K562 (cell line): ENCODE measurements around the gene PLEKHH2. TPM values are rescaled to one million over a fixed set of nuclear protein-coding genes. Genes with fewer than 3 reads are reported as not detected.

ENCODE experiments used
- ATF2 ChIP-seq: sonication (generic); formaldehyde crosslinking; IDR thresholded peaks from 2 replicates; pipeline ENCODE4 v1.8.1; 2022; ENCODE audit warnings: missing genetic modification reagents
- CLOCK ChIP-seq: fragments of 250-450 bp; sonication (Bioruptor Pico); IDR thresholded peaks from 2 replicates; pipeline ENCODE4 v1.4.0; 2020; ENCODE audit warnings: mild to moderate bottlenecking, moderate library complexity, borderline replicate concordance
- E2F4 ChIP-seq: sonication (generic); formaldehyde crosslinking; IDR thresholded peaks from 2 replicates; pipeline ENCODE4 v1.8.0; 2022; ENCODE audit warnings: mild to moderate bottlenecking, low read depth, missing genetic modification reagents
- EHMT2 ChIP-seq: fragments of 450-650 bp; IDR thresholded peaks from 2 replicates; pipeline ENCODE4 v1.6.1; 2018; ENCODE audit warnings: antibody characterized with exemption
- GABPA ChIP-seq: fragments of 200-800 bp; sonication (Bioruptor generic); conservative IDR thresholded peaks from 2 replicates; pipeline ENCODE4 v1.6.1; 2016; ENCODE audit warnings: low read depth, missing genetic modification characterization, missing compliant biosample characterization
- HES1 ChIP-seq: fragments of 450-650 bp; IDR thresholded peaks from 2 replicates; pipeline ENCODE4 v1.6.1; 2016; ENCODE audit warnings: low read depth, mild to moderate bottlenecking, moderate library complexity
- HNRNPUL1 ChIP-seq: fragments of 200-400 bp; formaldehyde crosslinking; IDR thresholded peaks from 2 replicates; pipeline ENCODE4 v1.6.1; 2017; ENCODE audit warnings: low read length
- KHSRP ChIP-seq: fragments of 450-650 bp; IDR thresholded peaks from 2 replicates; pipeline ENCODE4 v1.6.1; 2017
- NKRF ChIP-seq: fragments of 450-650 bp; IDR thresholded peaks from 2 replicates; pipeline ENCODE4 v1.6.1; 2016; ENCODE audit warnings: borderline replicate concordance
- POLR3G ChIP-seq: IDR thresholded peaks from 2 replicates; pipeline ENCODE4 v1.6.1; 2011; ENCODE audit not compliant: insufficient read length, insufficient replicate concordance; ENCODE audit errors: extremely low read depth
- RFX7 ChIP-seq: fragments of 250-450 bp; sonication (Bioruptor Pico); IDR thresholded peaks from 2 replicates; pipeline ENCODE4 v1.5.1; 2021; ENCODE audit warnings: mild to moderate bottlenecking
- SAFB ChIP-seq: fragments of 200-400 bp; formaldehyde crosslinking; IDR thresholded peaks from 2 replicates; pipeline ENCODE4 v1.6.1; 2017; ENCODE audit warnings: low read depth, low read length, borderline replicate concordance
- TAF7 ChIP-seq: fragments of 450-650 bp; IDR thresholded peaks from 2 replicates; pipeline ENCODE4 v1.6.1; 2016; ENCODE audit warnings: missing genetic modification characterization, missing compliant biosample characterization
- TOE1 ChIP-seq, 2 experiments: fragments of 450-650 bp in 1 of 2; sonication (generic) in 1 of 2; formaldehyde crosslinking in 1 of 2; IDR thresholded peaks; 2 replicates each; pipeline versions ENCODE4 v1.7.1 to v1.8.0; 2016 to 2022; ENCODE audit warnings: borderline replicate concordance in 2 of 2, mild to moderate bottlenecking in 2 of 2, antibody characterized with exemption in 1 of 2, inconsistent platforms in 1 of 2, low read depth in 1 of 2, missing genetic modification reagents in 1 of 2, moderate library complexity in 1 of 2
- WHSC1 ChIP-seq: IDR thresholded peaks from one replicate; pipeline ENCODE4 v1.6.1; 2012; ENCODE audit warnings: low read length, control low read depth, inconsistent platforms
- YY1 ChIP-seq, 3 experiments: IDR thresholded peaks; 2 replicates each; pipeline ENCODE4 v1.6.1; 2011; ENCODE audit warnings: low read length in 2 of 3, mild to moderate bottlenecking in 2 of 3, moderate library complexity in 2 of 3, borderline replicate concordance in 1 of 3, control low read depth in 1 of 3, low read depth in 1 of 3; ENCODE audit not compliant: insufficient read depth in 3 of 3, insufficient replicate concordance in 2 of 3, control insufficient read depth in 1 of 3, insufficient read length in 1 of 3; ENCODE audit errors: extremely low read depth in 1 of 3
- ZFP36 ChIP-seq: fragments of 150-350 bp; IDR thresholded peaks from 2 replicates; pipeline ENCODE4 v1.6.1; 2018; ENCODE audit warnings: low read length, low read depth; ENCODE audit not compliant: partially characterized antibody
- ZNF76 ChIP-seq: fragments of 250-450 bp; sonication (Bioruptor Pico); IDR thresholded peaks from 2 replicates; pipeline ENCODE4 v1.4.0; 2020; ENCODE audit warnings: mild to moderate bottlenecking, moderate library complexity, borderline replicate concordance
- ZNF77 ChIP-seq: fragments of 250-450 bp; sonication (Bioruptor Pico); IDR thresholded peaks from 2 replicates; pipeline ENCODE4 v1.5.0; 2020
- polyA plus RNA-seq, 8 experiments: library from polyadenylated mRNA; depleted of rRNA in 4 of 8; stranded (reverse) in 5 of 8; unstranded in 3 of 8; fragments of >200 nt; fragmentation: Nextera tagmentation in 2 of 8; fragmentation: Illumina TruSeq in 1 of 8; extraction: Ambion mirVana in 2 of 8; extraction: Trizol in 1 of 8; gene quantifications; 2 replicates each; pipeline versions ENCODE4 v1.2.1 to v1.2.3, GENCODE V29; 2011 to 2014; ENCODE audit warnings: inconsistent platforms in 1 of 8, missing spikeins in 1 of 8
- total RNA-seq, 7 experiments: library from RNA; depleted of rRNA in 6 of 7; stranded (reverse); fragments of >200 nt in 6 of 7; fragmentation: Illumina TruSeq in 2 of 7; extraction: Trizol in 2 of 7; gene quantifications; 2 replicates each; pipeline versions ENCODE4 v1.2.1 to v1.2.3, GENCODE V29; 2011 to 2021; ENCODE audit warnings: low replicate concordance in 1 of 7

PLEKHH2 gene
- total and polyA plus RNA-seq, 9 of the 15 experiments (the other 6 are each of a cell fraction or from before 2014, with no cell fraction given), result 0.77 to 13.5 (median 2.7) TPM

GRCh38 chr2:43773876-43774613 lies 137.0 kb downstream of the PLEKHH2 start, which contains the start of gene DYNC2LI1 (continued):
- TF ChIP-seq ZNF77 (CRISPR knock-in tag), result no peak
- peak in 2 of 3 experiments; percentile 67 to 79 for TF ChIP-seq YY1 (IDR thresholded peaks at IDR 0.05; ENCODE audit: borderline replicate concordance in 1 of 3, control insufficient read depth in 1 of 3, extremely low read depth in 1 of 3, insufficient read depth in 3 of 3, insufficient read length in 1 of 3, insufficient replicate concordance in 2 of 3, low read depth in 1 of 3, low read length in 2 of 3)
- peak; percentile 14 for TF ChIP-seq ZFP36
- TF ChIP-seq TAF7 (tag), result no peak
- no peak for TF ChIP-seq TOE1 (IDR thresholded peaks at IDR 0.05; ENCODE audit: borderline replicate concordance)
- TF ChIP-seq TOE1 (CRISPR knock-in tag; IDR thresholded peaks at IDR 0.05; ENCODE audit: borderline replicate concordance, low read depth), result no peak
- TF ChIP-seq CLOCK (CRISPR knock-in tag), result no peak
- TF ChIP-seq GABPA (tag), result peak; percentile 81
- no peak for TF ChIP-seq ZNF76 (CRISPR knock-in tag)
- TF ChIP-seq POLR3G, result no peak
- no peak for TF ChIP-seq EHMT2
- no peak for TF ChIP-seq HNRNPUL1
- TF ChIP-seq SAFB, result no peak
- no peak for TF ChIP-seq RFX7 (CRISPR knock-in tag)
- peak; percentile 83 for TF ChIP-seq NKRF
- no peak for TF ChIP-seq ATF2 (CRISPR knock-in tag)
- no peak for TF ChIP-seq E2F4 (CRISPR knock-in tag)
- TF ChIP-seq HES1, result no peak
- no peak for TF ChIP-seq KHSRP
- TF ChIP-seq WHSC1, result no peak
